Endodermal cell (in vitro differentiated cells): ENCODE results near the gene DTNBP1. TPM values are rescaled to one million over a fixed set of nuclear protein-coding genes. Genes with fewer than 3 reads are reported as not detected.

Experiments used
- DNase-seq: peaks from one replicate; pipeline ENCODE4 v3.0.0-alpha.2; 2017
- H3K27ac ChIP-seq: 2 replicates; pipeline ENCODE4 v1.5.1; 2013; ENCODE audit warnings: mild to moderate bottlenecking, low read depth, low read length, moderate library complexity
- H3K27me3 ChIP-seq: 2 replicates; pipeline ENCODE4 v1.6.1; 2013; ENCODE audit warnings: mild to moderate bottlenecking, low read length, moderate library complexity; ENCODE audit not compliant: insufficient read depth, control insufficient read depth, poor library complexity, severe bottlenecking
- H3K36me3 ChIP-seq: 2 replicates; pipeline ENCODE4 v1.7.0; 2013; ENCODE audit warnings: mild to moderate bottlenecking, low read length, moderate library complexity; ENCODE audit not compliant: control insufficient read depth, insufficient read depth
- H3K4me1 ChIP-seq: one replicate; pipeline ENCODE4 v1.7.0; 2013; ENCODE audit warnings: low read length; ENCODE audit not compliant: control insufficient read depth, insufficient read depth
- H3K4me3 ChIP-seq: 2 replicates; pipeline ENCODE4 v1.5.1; 2013; ENCODE audit warnings: mild to moderate bottlenecking, low read length, moderate library complexity
- H3K9ac ChIP-seq: 2 replicates; pipeline ENCODE4 v1.6.1; 2013; ENCODE audit warnings: mild to moderate bottlenecking, low read length, moderate library complexity; ENCODE audit not compliant: poor library complexity, severe bottlenecking; ENCODE audit errors: extremely low read depth
- H3K9me3 ChIP-seq: 2 replicates; pipeline ENCODE4 v1.6.1; 2013; ENCODE audit warnings: mild to moderate bottlenecking, low read length, moderate library complexity; ENCODE audit not compliant: control insufficient read depth
- H3K27ac Mint-ChIP-seq: 2 replicates; pipeline ENCODE4 v1.8.0; 2020; ENCODE audit warnings: mixed read lengths
- H3K27me3 Mint-ChIP-seq: 2 replicates; pipeline ENCODE4 v1.8.0; 2021; ENCODE audit warnings: mild to moderate bottlenecking, mixed read lengths; ENCODE audit not compliant: insufficient read depth
- H3K36me3 Mint-ChIP-seq: 2 replicates; pipeline ENCODE4 v1.8.0; 2020; ENCODE audit warnings: low read depth, mixed read lengths
- H3K4me1 Mint-ChIP-seq: 2 replicates; pipeline ENCODE4 v1.8.0; 2020; ENCODE audit warnings: mixed read lengths
- H3K4me3 Mint-ChIP-seq: 2 replicates; pipeline ENCODE4 v1.8.0; 2020; ENCODE audit warnings: mild to moderate bottlenecking, moderate library complexity, mixed read lengths
- H3K9me3 Mint-ChIP-seq: 2 replicates; pipeline ENCODE4 v1.8.0; 2020; ENCODE audit warnings: mild to moderate bottlenecking, mixed read lengths
- CTCF ChIP-seq: fragments of 200-600 bp; sonication (generic); conservative IDR thresholded peaks from 2 replicates; pipeline ENCODE4 v1.5.0; 2021; ENCODE audit warnings: antibody characterized with exemption, mild to moderate bottlenecking
- WGBS, 2 experiments: methylation state at CpG; one replicate each; pipeline versions ENCODE4 v1.1.5 to v1.1.7; 2013; ENCODE audit warnings: missing lambda C conversion rate in 2 of 2, mixed read lengths in 1 of 2; ENCODE audit not compliant: insufficient coverage in 1 of 2, insufficient read length in 1 of 2; 5-methylcytosine and 5-hydroxymethylcytosine counted together
- total RNA-seq, 2 donors: library from RNA; stranded (reverse); fragmentation: NEBNext Ultra II Directional in 1 of 2; extraction: Animal tissue kit (Norgen Biotek cat#: 25700) in 1 of 2; gene quantifications; 2 replicates in 1 of 2; 3 replicates in 1 of 2; pipeline ENCODE4 v1.2.1, GENCODE V29; 2021

DTNBP1 gene
- total RNA-seq, 2 donors from 2014 or later: 14.1 to 31.4 TPM

GRCh38 chr6:15643542-15643941, 19.3 kb downstream of the DTNBP1 start:
- no peak overlapping the region for H3K27ac Mint-ChIP-seq
- Histone ChIP-seq H3K4me3 (no peak overlapping the region), H3K9ac (no peak overlapping the region), H3K27me3 (no peaks in the 10 kb centered on the region), H3K36me3 (peaks cover 4% of the 10 kb centered on the region), H3K4me1 (no peaks in the 10 kb centered on the region), H3K9me3 (peaks cover 31% of the 10 kb centered on the region), H3K27ac (no peak overlapping the region)
- peaks cover 12% of the 10 kb centered on the region for H3K9me3 Mint-ChIP-seq
- H3K4me1 Mint-ChIP-seq: no peaks in the 10 kb centered on the region
- H3K27me3 Mint-ChIP-seq: no peaks in the 10 kb centered on the region
- no peak for DNase-seq
- 83 to 94% methylated on average over 1 to 2 of the region's 2 CpGs for WGBS, 2 experiments
- peaks cover 19% of the 10 kb centered on the region for H3K36me3 Mint-ChIP-seq
- no peak overlapping the region for H3K4me3 Mint-ChIP-seq
- no peak for TF ChIP-seq CTCF

GRCh38 chr6:15642276-15642675, 20.6 kb downstream of the DTNBP1 start:
- no peak overlapping the region for H3K9ac ChIP-seq
- no peak overlapping the region for H3K27ac ChIP-seq
- H3K4me1 ChIP-seq: no peaks in the 10 kb centered on the region
- peaks cover 17% of the 10 kb centered on the region for H3K36me3 Mint-ChIP-seq
- H3K27ac Mint-ChIP-seq: no peak overlapping the region
- H3K9me3 Mint-ChIP-seq: peaks cover 15% of the 10 kb centered on the region
- peaks cover 27% of the 10 kb centered on the region for H3K9me3 ChIP-seq
- peaks cover 6% of the 10 kb centered on the region for H3K36me3 ChIP-seq
- no peaks in the 10 kb centered on the region for H3K27me3 ChIP-seq
- peak; percentile 70 for TF ChIP-seq CTCF
- H3K4me1 Mint-ChIP-seq: no peaks in the 10 kb centered on the region
- no peak overlapping the region for H3K4me3 Mint-ChIP-seq
- no peak overlapping the region for H3K4me3 ChIP-seq
- H3K27me3 Mint-ChIP-seq: no peaks in the 10 kb centered on the region
- peak; percentile 66 for DNase-seq
- 63% methylated on average over 4 of the region's 4 CpGs; no CpG with 5 or more reads in 1 of the 2 experiments for WGBS, 2 experiments

- H3K4me1 ChIP-seq: no peaks in the 10 kb centered on the region
- H3K27me3 Mint-ChIP-seq: no peaks in the 10 kb centered on the region
- no peak overlapping the region for H3K27ac ChIP-seq
- DNase-seq: no peak
- H3K9me3 ChIP-seq: peaks cover 21% of the 10 kb centered on the region
- H3K9me3 Mint-ChIP-seq: peaks cover 10% of the 10 kb centered on the region
- H3K36me3 Mint-ChIP-seq: peaks cover 33% of the 10 kb centered on the region
- no peaks in the 10 kb centered on the region for H3K4me1 Mint-ChIP-seq
- peaks cover 16% of the 10 kb centered on the region for H3K36me3 ChIP-seq
- H3K27ac Mint-ChIP-seq: no peak overlapping the region
- H3K9ac ChIP-seq: no peak overlapping the region
- H3K4me3 Mint-ChIP-seq: no peak overlapping the region
- no peak for TF ChIP-seq CTCF
- H3K4me3 ChIP-seq: no peak overlapping the region
- H3K27me3 ChIP-seq: no peaks in the 10 kb centered on the region
Observed at GRCh38 chr6:15638373-15638772, 24.5 kb downstream of the DTNBP1 start.
